K562 treated with DMSO at 1 percent for 48 hours (cell line): ENCODE measurements around the gene TMCO2. TPM values are rescaled to one million over a fixed set of nuclear protein-coding genes. Genes with fewer than 3 reads are reported as not detected.

Experiments
- total RNA-seq: library from RNA; unstranded; fragments of 300-600 nt; gene quantifications from 2 replicates; pipeline ENCODE4 v1.2.3, GENCODE V29; 2022; ENCODE audit warnings: low replicate concordance; ENCODE audit errors: extremely low read depth

TMCO2 gene
- total RNA-seq, result not detected in 2 replicates

GRCh38 chr1:40247655-40248054 lies at the start of gene TMCO2:
Gene TMCO2 (plus strand): TSS chr1:40247937. CDS start chr1:40247994, 57 bp downstream.

GRCh38 chr1:40257688-40258444 lies 10.1 kb downstream of the TMCO2 start, which contains the start of gene ZMPSTE24:
Gene ZMPSTE24 (plus strand): TSS chr1:40258236. CDS start chr1:40258272, 36 bp downstream.

Other genes with a start within 250 kb of the TMCO2 start
- 147 TPM in 1 of 2 replicates, not detected in the other for gene CAP1, start 207.2 kb upstream of the TMCO2 start, total RNA-seq
- gene PPT1, start 150.7 kb upstream of the TMCO2 start, total RNA-seq, result not detected in 2 replicates
- gene RLF, start 86.5 kb upstream of the TMCO2 start, total RNA-seq, result not detected in 2 replicates
- not detected in 2 replicates for gene ZMPSTE24, start 10.3 kb downstream of the TMCO2 start, total RNA-seq
- not detected in 2 replicates for gene COL9A2, start 69.3 kb downstream of the TMCO2 start, total RNA-seq
- 156 TPM in 1 of 2 replicates, not detected in the other for gene SMAP2, start 125.8 kb downstream of the TMCO2 start, total RNA-seq
- not detected in 2 replicates for gene ZFP69B, start 202.5 kb downstream of the TMCO2 start, total RNA-seq
- not detected in 2 replicates for gene ZFP69, start 229.4 kb downstream of the TMCO2 start, total RNA-seq